ENCODE results near the gene ZCCHC8.
"Not testable (repeated sequence)": the region's sequence is repeated elsewhere in the genome, so short reads cannot be mapped to it uniquely, and the experiment has no call there.

DNA sequence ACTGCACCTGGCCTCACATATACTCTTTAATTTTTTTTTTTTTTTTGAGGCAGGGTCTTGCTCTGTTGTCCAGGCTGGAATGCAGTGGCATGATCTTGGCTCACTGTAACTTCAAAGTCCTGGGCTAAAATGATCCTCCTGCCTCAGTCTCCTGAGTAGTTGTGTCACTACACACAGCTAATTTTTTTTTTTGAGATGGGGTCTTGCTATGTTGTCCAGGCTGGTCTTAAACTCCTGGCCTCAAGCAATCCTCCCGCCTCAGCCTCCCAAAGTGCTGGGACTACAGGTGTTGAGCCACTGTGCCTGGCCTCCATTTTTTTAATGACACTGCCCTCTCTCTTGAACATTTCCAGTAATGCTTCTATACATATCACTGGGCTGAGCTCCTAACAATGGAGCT is 16.3 kb downstream of the ZCCHC8 start:
- TF ChIP-seq, protein P1, sequence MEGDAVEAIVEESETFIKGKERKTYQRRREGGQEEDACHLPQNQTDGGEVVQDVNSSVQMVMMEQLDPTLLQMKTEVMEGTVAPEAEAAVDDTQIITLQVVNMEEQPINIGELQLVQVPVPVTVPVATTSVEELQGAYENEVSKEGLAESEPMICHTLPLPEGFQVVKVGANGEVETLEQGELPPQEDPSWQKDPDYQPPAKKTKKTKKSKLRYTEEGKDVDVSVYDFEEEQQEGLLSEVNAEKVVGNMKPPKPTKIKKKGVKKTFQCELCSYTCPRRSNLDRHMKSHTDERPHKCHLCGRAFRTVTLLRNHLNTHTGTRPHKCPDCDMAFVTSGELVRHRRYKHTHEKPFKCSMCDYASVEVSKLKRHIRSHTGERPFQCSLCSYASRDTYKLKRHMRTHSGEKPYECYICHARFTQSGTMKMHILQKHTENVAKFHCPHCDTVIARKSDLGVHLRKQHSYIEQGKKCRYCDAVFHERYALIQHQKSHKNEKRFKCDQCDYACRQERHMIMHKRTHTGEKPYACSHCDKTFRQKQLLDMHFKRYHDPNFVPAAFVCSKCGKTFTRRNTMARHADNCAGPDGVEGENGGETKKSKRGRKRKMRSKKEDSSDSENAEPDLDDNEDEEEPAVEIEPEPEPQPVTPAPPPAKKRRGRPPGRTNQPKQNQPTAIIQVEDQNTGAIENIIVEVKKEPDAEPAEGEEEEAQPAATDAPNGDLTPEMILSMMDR (IDR thresholded peaks at IDR 0.05; ENCODE audit: low read depth, low read length) = not testable (repeated sequence)
- not testable (repeated sequence) for TF ChIP-seq EZH2phosphoT487 (IDR thresholded peaks at IDR 0.05; ENCODE audit: low read depth)

Measured in OCI-LY3 (cell line).